SK-N-MC (cell line): ENCODE measurements around the gene DMBT1.

Source experiments
- EZH2 ChIP-seq: fragments of 200-600 bp; sonication (generic); IDR thresholded peaks from one replicate; pipeline ENCODE4 v1.6.1; 2017; ENCODE audit warnings: antibody characterized with exemption
- FOXP2 ChIP-seq: optimal IDR thresholded peaks from 2 replicates; pipeline ENCODE3; 2011; ENCODE audit warnings: mild to moderate bottlenecking, moderate library complexity; ENCODE audit not compliant: insufficient read depth; ENCODE audit errors: extremely low read length, control extremely low read depth
- POLR2AphosphoS5 ChIP-seq: IDR thresholded peaks from 2 replicates; pipeline ENCODE4 v1.6.1; 2012; ENCODE audit warnings: mild to moderate bottlenecking, low read depth, low read length, borderline replicate concordance

GRCh38 chr10:122553341-122553740 lies 7.2 kb upstream of the DMBT1 start:
- no peak for TF ChIP-seq POLR2AphosphoS5
- no peak for TF ChIP-seq EZH2
- TF ChIP-seq FOXP2, result no peak
